CD4-positive, alpha-beta T cell treated with Interleukin-4 for 1 hour (primary cell): ENCODE measurements around the gene KIF3B.
"Not testable (repeated sequence)": the region's sequence is repeated elsewhere in the genome, so short reads cannot be mapped to it uniquely, and the experiment has no call there.

Source experiments
- DNase-seq, 2 donors: peaks; one replicate each; pipeline ENCODE4 v3.0.0-alpha.2; 2020 to 2022

The KIF3B gene

GRCh38 chr20:32357869-32358631 is 80.6 kb downstream of the KIF3B start, which contains the start of gene ASXL1:
ASXL1 (plus strand) TSS chr20:32358331; CDS start chr20:32358776, 445 bp downstream.
- peak; percentile 96 for DNase-seq

- DNase-seq = no peak
Observed at GRCh38 chr20:32358632-32358882, 81.1 kb downstream of the KIF3B start.

- peak; percentile 63 to 74 for DNase-seq
Observed at GRCh38 chr20:32358883-32359632, 81.6 kb downstream of the KIF3B start.

- peak in 1 of 2 donors; percentile 43 for DNase-seq
Observed at GRCh38 chr20:32359633-32360332, 82.3 kb downstream of the KIF3B start.

GRCh38 chr20:32360333-32360634 is 82.8 kb downstream of the KIF3B start:
- no peak for DNase-seq

GRCh38 chr20:32362901-32363364 is 85.5 kb downstream of the KIF3B start:
- peak in 1 of 2 donors; percentile 46 for DNase-seq

GRCh38 chr20:32363492-32363891 is 86.0 kb downstream of the KIF3B start:
- no peak for DNase-seq

- DNase-seq = no peak
Observed at GRCh38 chr20:32364554-32365208, 87.2 kb downstream of the KIF3B start.

GRCh38 chr20:32365564-32365963 is 88.1 kb downstream of the KIF3B start:
- DNase-seq = no peak

- DNase-seq = no peak
Observed at GRCh38 chr20:32366380-32366779, 88.9 kb downstream of the KIF3B start.

GRCh38 chr20:32368323-32368722 is 90.9 kb downstream of the KIF3B start:
- DNase-seq = no peak

- no peak for DNase-seq
Observed at GRCh38 chr20:32368925-32369324, 91.5 kb downstream of the KIF3B start.

- DNase-seq = no peak
Observed at GRCh38 chr20:32370897-32371296, 93.4 kb downstream of the KIF3B start.

GRCh38 chr20:32378461-32378860 is 101.0 kb downstream of the KIF3B start:
- DNase-seq = no peak

GRCh38 chr20:32380037-32380436 is 102.6 kb downstream of the KIF3B start:
- not testable (repeated sequence) for DNase-seq

GRCh38 chr20:32380745-32381144 is 103.3 kb downstream of the KIF3B start:
- DNase-seq = no peak

GRCh38 chr20:32382102-32382950 is 104.9 kb downstream of the KIF3B start:
- no peak for DNase-seq

- DNase-seq = not testable (repeated sequence)
Observed at GRCh38 chr20:32383441-32383840, 106.0 kb downstream of the KIF3B start.
